ENCODE data around the gene TMEM144.

Gene TMEM144

GRCh38 chr4:158302076-158302866 lies 92.0 kb downstream of the TMEM144 start:
- no peak for DNase-seq

- no peak for DNase-seq
Measured at GRCh38 chr4:158304694-158305093, 94.4 kb downstream of the TMEM144 start.
